ENCODE data around the gene NPR2.
A peak's percentile ranks its signal among the peaks of the same experiment; 100 is the strongest.

NPR2 gene

GRCh38 chr9:35801328-35802128 lies 10.1 kb downstream of the NPR2 start:
- no peak for DNase-seq

GRCh38 chr9:35806101-35806500 lies 14.7 kb downstream of the NPR2 start:
- DNase-seq = no peak

GRCh38 chr9:35808433-35808832 lies 17.0 kb downstream of the NPR2 start:
- no peak for DNase-seq

- no peak for DNase-seq
Measured at GRCh38 chr9:35810122-35810521, 18.7 kb downstream of the NPR2 start.

GRCh38 chr9:35811381-35812024 lies 20.1 kb downstream of the NPR2 start:
- DNase-seq = no peak

- peak; percentile 95 for DNase-seq
Measured at GRCh38 chr9:35812025-35812602, 20.7 kb downstream of the NPR2 start, which contains the start of gene SPAG8. Gene SPAG8 (minus strand): TSS chr9:35812262. CDS start chr9:35812147, 115 bp downstream.

GRCh38 chr9:35813434-35814105 lies 22.2 kb downstream of the NPR2 start:
- no peak for DNase-seq

- no peak for DNase-seq
Measured at GRCh38 chr9:35814106-35814840, 22.9 kb downstream of the NPR2 start.

GRCh38 chr9:35814841-35815543 lies 23.6 kb downstream of the NPR2 start, which contains the start of gene HINT2:
Gene HINT2 (minus strand): TSS chr9:35815042. CDS start chr9:35814979, 63 bp downstream.
- peak; percentile 93 for DNase-seq

GRCh38 chr9:35816708-35817107 lies 25.3 kb downstream of the NPR2 start:
- DNase-seq = no peak

- DNase-seq = no peak
Measured at GRCh38 chr9:35818341-35818740, 26.9 kb downstream of the NPR2 start.

GRCh38 chr9:35820076-35820475 lies 28.7 kb downstream of the NPR2 start:
- no peak for DNase-seq

- no peak for DNase-seq
Measured at GRCh38 chr9:35822926-35823325, 31.5 kb downstream of the NPR2 start.

GRCh38 chr9:35826071-35826701 lies 34.8 kb downstream of the NPR2 start:
- DNase-seq = no peak

GRCh38 chr9:35827486-35827885 lies 36.1 kb downstream of the NPR2 start:
- DNase-seq = no peak

- DNase-seq = no peak
Measured at GRCh38 chr9:35828716-35829083, 37.3 kb downstream of the NPR2 start, which contains the start of gene FAM221B. Gene FAM221B (minus strand): TSS chr9:35828732. CDS start chr9:35826161, 2,571 bp downstream.

GRCh38 chr9:35829084-35829763 lies 37.8 kb downstream of the NPR2 start, which contains the start of gene TMEM8B:
Gene TMEM8B (plus strand): TSS chr9:35829228. CDS start chr9:35829448, 220 bp downstream.
- DNase-seq = peak; percentile 94

- no peak for DNase-seq
Measured at GRCh38 chr9:35829764-35830096, 38.3 kb downstream of the NPR2 start.

GRCh38 chr9:35831040-35831439 lies 39.6 kb downstream of the NPR2 start:
- DNase-seq = no peak

GRCh38 chr9:35832814-35833213 lies 41.4 kb downstream of the NPR2 start:
- DNase-seq = no peak

Data from effector CD4-positive, alpha-beta T cell (primary cell).